GM12878 (cell line): Measurements from ENCODE around the gene EXOC3L1. TPM values are rescaled to one million over a fixed set of nuclear protein-coding genes. Genes with fewer than 3 reads are reported as not detected.

ENCODE experiments used
- ATAC-seq: fragments of 200-7000 bp; cut with Tn5 transposase; 3 replicates; pipeline ENCODE4 v1.9.1; 2020; ENCODE audit warnings: mild to moderate bottlenecking, moderate library complexity
- BruUV-seq: library from RNA; stranded (reverse); fragments of 400-500 nt; replicated peaks from 2 replicates; lab custom pipeline; 2021; lab: Mats Ljungman, UMichigan
- CTCF ChIA-PET: fragments of 300-600 bp; sonication (Branson Sonifier 250); formaldehyde crosslinking; extraction: SDS; loops from one replicate; lab custom pipeline; 2021; ENCODE audit warnings: inconsistent platforms; lab: Yijun Ruan, JAX
- POLR2A ChIA-PET: fragments of 350-600 bp; formaldehyde crosslinking; extraction: SDS; loops from one replicate; lab custom pipeline; 2021; ENCODE audit warnings: inconsistent platforms; lab: Charles Lee
- RAD21 ChIA-PET: fragments of 300-600 bp; sonication (Branson Sonifier 250); formaldehyde crosslinking; loops from one replicate; lab custom pipeline; 2023; ENCODE audit warnings: antibody characterized with exemption; ENCODE audit not compliant: unreplicated experiment; lab: Charles Lee
- SMC1A ChIA-PET: fragments of 300-600 bp; sonication (Branson Sonifier 250); formaldehyde crosslinking; loops from one replicate; lab custom pipeline; 2023; ENCODE audit not compliant: unreplicated experiment, uncharacterized antibody; lab: Charles Lee
- DNase-seq: peaks from one replicate; pipeline ENCODE4 v3.0.0-alpha.2; 2011; ENCODE audit warnings: low read depth, low spot score
- FAIRE-seq: peaks from 3 replicates; lab custom pipeline; 2011; peaks lifted over from hg19 to GRCh38; lab: Jason Lieb, UNC
- H2AFZ ChIP-seq: 2 replicates; pipeline ENCODE4 v1.6.0; 2011; ENCODE audit warnings: low read depth, low read length, control low read depth; ENCODE audit not compliant: control insufficient read depth
- H3K27ac ChIP-seq: 2 replicates; pipeline ENCODE4 v1.5.1; 2011; ENCODE audit warnings: control low read depth; ENCODE audit not compliant: control insufficient read depth, insufficient read depth
- H3K27me3 ChIP-seq, 2 experiments: replicated peaks in 1 of 2; 2 replicates each; pipeline versions ENCODE4 v1.6.0 to v1.6.1; 2011; ENCODE audit warnings: low read length in 1 of 2; ENCODE audit not compliant: control insufficient read depth in 2 of 2, insufficient read depth in 2 of 2
- H3K36me3 ChIP-seq, 2 experiments: 2 replicates each; pipeline ENCODE4 v1.5.1; 2011; ENCODE audit warnings: low read length in 1 of 2; ENCODE audit not compliant: control insufficient read depth in 2 of 2, insufficient read depth in 2 of 2
- H3K4me1 ChIP-seq: 2 replicates; pipeline ENCODE4 v1.6.1; 2011; ENCODE audit warnings: mild to moderate bottlenecking, low read length, moderate library complexity, mixed read lengths; ENCODE audit not compliant: control insufficient read depth, insufficient read depth
- H3K4me2 ChIP-seq: 2 replicates; pipeline ENCODE4 v1.6.0; 2011; ENCODE audit warnings: control low read depth; ENCODE audit not compliant: control insufficient read depth, insufficient read depth
- H3K4me3 ChIP-seq: fragments of 200-600 bp; sonication (generic); 2 replicates; pipeline ENCODE4 v1.5.1; 2016
- H3K79me2 ChIP-seq: 2 replicates; pipeline ENCODE4 v1.6.0; 2011; ENCODE audit warnings: low read length; ENCODE audit not compliant: control insufficient read depth, insufficient read depth
- H3K9ac ChIP-seq: 2 replicates; pipeline ENCODE4 v1.8.0; 2011; ENCODE audit warnings: low read length, control low read depth, mixed read lengths; ENCODE audit not compliant: control insufficient read depth, insufficient read depth
- H3K9me3 ChIP-seq: replicated peaks from 3 replicates; pipeline ENCODE4 v1.5.1; 2011; ENCODE audit warnings: mild to moderate bottlenecking, low read length; ENCODE audit not compliant: control insufficient read depth, insufficient read depth
- H4K20me1 ChIP-seq: 2 replicates; pipeline ENCODE4 v1.6.0; 2011; ENCODE audit not compliant: control insufficient read depth, insufficient read depth
- ATF7 ChIP-seq: fragments of 450-650 bp; IDR thresholded peaks from 2 replicates; pipeline ENCODE4 v1.6.1; 2016; ENCODE audit warnings: low read depth, mild to moderate bottlenecking
- BHLHE40 ChIP-seq, 2 experiments: fragments of 450-650 bp in 1 of 2; IDR thresholded peaks; 2 replicates each; pipeline ENCODE4 v1.6.1; 2011 to 2017; ENCODE audit warnings: low read depth in 2 of 2, borderline replicate concordance in 1 of 2, improper control_type of control experiment in 1 of 2, low read length in 1 of 2, mild to moderate bottlenecking in 1 of 2
- BRCA1 ChIP-seq: IDR thresholded peaks from 2 replicates; pipeline ENCODE4 v1.6.1; 2011; ENCODE audit warnings: low read depth, low read length, improper control_type of control experiment
- CREB1 ChIP-seq: IDR thresholded peaks from 2 replicates; pipeline ENCODE4 v1.6.1; 2012; ENCODE audit warnings: low read depth, mild to moderate bottlenecking, inconsistent platforms
- EGR1 ChIP-seq, 2 experiments: IDR thresholded peaks; 1 replicate in 1 of 2; 2 replicates in 1 of 2; pipeline ENCODE4 v1.6.1; 2011 to 2012; ENCODE audit warnings: low read depth in 2 of 2, low read length in 2 of 2, borderline replicate concordance in 1 of 2, mild to moderate bottlenecking in 1 of 2, moderate library complexity in 1 of 2
- MXI1 ChIP-seq: fragments of 150-350 bp; IDR thresholded peaks from 2 replicates; pipeline ENCODE4 v1.6.1; 2011; ENCODE audit warnings: low read depth, mild to moderate bottlenecking, inconsistent platforms, low read length, improper control_type of control experiment
- NBN ChIP-seq: fragments of 450-650 bp; IDR thresholded peaks from 2 replicates; pipeline ENCODE4 v1.6.1; 2016
- NR2F1 ChIP-seq: fragments of 450-650 bp; conservative IDR thresholded peaks from 2 replicates; pipeline ENCODE4 v1.6.1; 2017; ENCODE audit warnings: mild to moderate bottlenecking
- RCOR1 ChIP-seq: conservative IDR thresholded peaks from 2 replicates; pipeline ENCODE4 v1.6.1; 2012; ENCODE audit warnings: low read depth, low read length, improper control_type of control experiment
- TCF12 ChIP-seq: IDR thresholded peaks from 2 replicates; pipeline ENCODE4 v1.6.1; 2011; ENCODE audit warnings: low read depth, mild to moderate bottlenecking, low read length
- YBX1 ChIP-seq: fragments of 450-650 bp; IDR thresholded peaks from 2 replicates; pipeline ENCODE4 v1.6.1; 2016; ENCODE audit warnings: antibody characterized with exemption
- ZNF207 ChIP-seq: fragments of 450-650 bp; IDR thresholded peaks from 2 replicates; pipeline ENCODE4 v1.6.1; 2014; ENCODE audit warnings: antibody characterized with exemption, mild to moderate bottlenecking, borderline replicate concordance
- ZNF217 ChIP-seq: fragments of 450-650 bp; IDR thresholded peaks from 2 replicates; pipeline ENCODE4 v1.6.1; 2017; ENCODE audit warnings: antibody characterized with exemption, mild to moderate bottlenecking
- WGBS: methylation state at CpG from one replicate; pipeline ENCODE4 v1.1.6; 2016; ENCODE audit warnings: low lambda C conversion rate; ENCODE audit not compliant: insufficient replicate concordance, insufficient coverage; ENCODE audit errors: missing lambda C conversion rate; 5-methylcytosine and 5-hydroxymethylcytosine counted together
- in situ Hi-C: fragments of 300-500 bp; cut with MboI; formaldehyde crosslinking; loops from 9 replicates; pipeline ENCODE4 v1.14.3; 2018; ENCODE audit warnings: mixed read lengths
- intact Hi-C: fragments of 100-400 bp; cut with micrococcal nuclease; formaldehyde crosslinking; loops from one replicate; pipeline ENCODE4 v1.14.2; 2022; ENCODE audit not compliant: unreplicated experiment
- polyA plus RNA-seq, 11 experiments: library from polyadenylated mRNA; depleted of rRNA in 4 of 11; unstranded in 6 of 11; stranded (reverse) in 5 of 11; fragments of >200 nt; fragmentation: Nextera tagmentation in 4 of 11; fragmentation: Illumina TruSeq in 1 of 11; extraction: Ambion mirVana in 4 of 11; extraction: Trizol in 1 of 11; gene quantifications; 1 replicate in 1 of 11; 2 replicates in 10 of 11; pipeline versions ENCODE4 v1.2.1 to v1.2.3, GENCODE V29; 2011 to 2016; ENCODE audit warnings: inconsistent platforms in 2 of 11, missing spikeins in 2 of 11, low read depth in 1 of 11
- total RNA-seq, 4 experiments: library from RNA; depleted of rRNA in 3 of 4; stranded (reverse); fragments of >200 nt in 3 of 4; fragmentation: Illumina TruSeq in 1 of 4; extraction: Trizol in 1 of 4; gene quantifications; 2 replicates each; pipeline versions ENCODE4 v1.2.1 to v1.2.3, GENCODE V29; 2013 to 2021
- TF ChIP-seq, protein P1 (sequence below): fragments of 450-650 bp; IDR thresholded peaks from 2 replicates; pipeline ENCODE4 v1.6.1; 2016; ENCODE audit warnings: mild to moderate bottlenecking
- TF ChIP-seq, protein P2 (sequence below): IDR thresholded peaks from 2 replicates; pipeline ENCODE4 v1.6.1; 2012; ENCODE audit warnings: low read depth, low read length, improper control_type of control experiment
- TF ChIP-seq, protein P3 (sequence below): fragments of 450-650 bp; conservative IDR thresholded peaks from 2 replicates; pipeline ENCODE4 v1.6.1; 2017; ENCODE audit warnings: mild to moderate bottlenecking, moderate library complexity
- TF ChIP-seq, protein P4 (sequence below): IDR thresholded peaks from 2 replicates; pipeline ENCODE4 v1.6.1; 2012; ENCODE audit warnings: low read depth, low read length, improper control_type of control experiment

Gene EXOC3L1
- total and polyA plus RNA-seq, 10 of the 15 experiments (the other 5 are each of a cell fraction or from before 2014, with no cell fraction given): 0.07 to 0.42 TPM; not detected in 8

DNA sequence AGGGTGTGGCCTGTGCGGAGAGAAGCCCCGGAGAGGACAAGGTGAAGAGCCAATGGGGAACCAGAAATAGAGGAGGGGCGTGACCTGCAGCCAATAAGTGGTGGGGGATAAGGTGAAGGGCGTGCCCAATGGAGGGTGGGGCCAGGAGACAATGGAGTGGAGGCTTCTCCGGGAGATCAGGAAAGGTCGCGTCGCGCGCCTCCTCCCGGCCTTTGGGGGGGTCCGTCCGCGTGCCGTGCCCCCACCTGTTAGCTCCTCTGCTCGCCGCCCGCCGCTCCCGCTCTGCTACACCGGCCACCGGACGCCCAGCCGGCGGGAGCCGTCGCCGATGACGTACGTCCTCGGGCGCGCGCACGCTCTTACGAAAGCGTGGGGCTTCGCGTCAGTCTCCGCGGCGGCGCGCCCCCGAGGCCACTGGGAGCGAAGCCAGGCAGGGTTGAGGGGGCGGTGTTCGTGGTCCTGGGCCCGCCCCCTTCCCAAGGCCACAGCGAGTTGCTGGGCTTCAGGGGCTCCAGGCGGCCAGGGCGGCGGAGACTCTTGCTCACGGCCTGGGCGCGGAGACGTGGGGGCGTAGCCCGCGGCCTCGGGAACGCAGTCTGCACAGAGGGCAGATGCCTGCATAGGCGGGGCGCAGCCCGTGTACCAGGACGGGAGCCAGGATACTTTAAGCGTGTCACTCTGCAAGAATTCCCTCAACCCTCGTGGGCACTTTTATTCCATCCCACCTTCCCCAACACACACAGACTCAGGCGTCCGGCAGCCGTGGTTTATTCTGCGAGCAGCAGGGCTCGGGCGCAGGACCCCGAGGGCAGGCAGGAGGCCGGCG is 6.1 kb downstream of the EXOC3L1 start, which contains the start of gene MATCAP1:
Gene MATCAP1, minus strand, starts transcription at position 337 of the 826 bp plus-strand sequence. CDS start 3,353 bp downstream, outside the sequence.
- Histone ChIP-seq H4K20me1 (no peaks in the 10 kb centered on the region; the same call in 1 of the 2 replicates), H3K4me2 (peak within 1 kb of the TSS; percentile 99), H3K9me3 (no peaks in the 10 kb centered on the region), H2AFZ (peak within 1 kb of the TSS; percentile 97), H3K4me3 (peak within 1 kb of the TSS; percentile 76), H3K9ac (peak within 1 kb of the TSS; percentile 74), H3K4me1 (peaks cover 4% of the 10 kb centered on the region), H3K36me3 (no peaks in the 10 kb centered on the region), H3K27ac (peak within 1 kb of the TSS; percentile 84), H3K79me2 (peaks cover 5% of the 10 kb centered on the region), H3K27me3 (peaks cover 0 to 3% of the 10 kb centered on the region in 2 experiments; a peak in 2 of 4 replicates)
- SMC1A ChIA-PET: interaction anchor here (0.8 to 1.7 kb wide), 4 partner anchors 33 to 227 kb away, joined by 3 to 7 read pairs (median 4); partner anchors contain the start of gene B3GNT9
- WGBS: under 1% methylated on average over 77 of the region's 77 CpGs
- intact Hi-C loops: loop anchor here (2.0 kb wide), 2 partner anchors 63 to 167 kb away; partner anchors contain the start of gene FHOD1
- no TSS peak for BruUV-seq
- CTCF ChIA-PET: interaction anchor here (0.6 to 3.2 kb wide), 14 partner anchors 10 to 208 kb away, joined by 3 to 34 read pairs (median 8); partner anchors contain the start of genes B3GNT9, CBFB, FBXL8 and NOL3
- DNase-seq (peak; percentile 91), ATAC-seq (peak; percentile 96), FAIRE-seq (peak; percentile 100)
- in situ Hi-C loops: no loop called here
- POLR2A ChIA-PET: interaction anchor here (0.5 to 1.4 kb wide), 3 partner anchors 21 to 90 kb away, joined by 3 to 4 read pairs (median 4); partner anchors contain the start of gene FHOD1
- RAD21 ChIA-PET: interaction anchor here (1.5 to 2.3 kb wide), 4 partner anchors 29 to 250 kb away, joined by 3 to 9 read pairs (median 6); no protein-coding TSS in a partner anchor
- no peak; the same call in 1 of the 2 replicates for TF ChIP-seq BRCA1
- TF ChIP-seq EGR1 (IDR thresholded peaks at IDR 0.05; ENCODE audit: borderline replicate concordance in 1 of 2, low read depth in 2 of 2, low read length in 2 of 2): peak; percentile 75 to 84
- TF ChIP-seq, protein P1, sequence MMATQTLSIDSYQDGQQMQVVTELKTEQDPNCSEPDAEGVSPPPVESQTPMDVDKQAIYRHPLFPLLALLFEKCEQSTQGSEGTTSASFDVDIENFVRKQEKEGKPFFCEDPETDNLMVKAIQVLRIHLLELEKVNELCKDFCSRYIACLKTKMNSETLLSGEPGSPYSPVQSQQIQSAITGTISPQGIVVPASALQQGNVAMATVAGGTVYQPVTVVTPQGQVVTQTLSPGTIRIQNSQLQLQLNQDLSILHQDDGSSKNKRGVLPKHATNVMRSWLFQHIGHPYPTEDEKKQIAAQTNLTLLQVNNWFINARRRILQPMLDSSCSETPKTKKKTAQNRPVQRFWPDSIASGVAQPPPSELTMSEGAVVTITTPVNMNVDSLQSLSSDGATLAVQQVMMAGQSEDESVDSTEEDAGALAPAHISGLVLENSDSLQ: peak; percentile 99
- TF ChIP-seq NBN: 0 out of 2 replicates have a peak, but pooled peaks have one; percentile 60
- TF ChIP-seq, protein P2, sequence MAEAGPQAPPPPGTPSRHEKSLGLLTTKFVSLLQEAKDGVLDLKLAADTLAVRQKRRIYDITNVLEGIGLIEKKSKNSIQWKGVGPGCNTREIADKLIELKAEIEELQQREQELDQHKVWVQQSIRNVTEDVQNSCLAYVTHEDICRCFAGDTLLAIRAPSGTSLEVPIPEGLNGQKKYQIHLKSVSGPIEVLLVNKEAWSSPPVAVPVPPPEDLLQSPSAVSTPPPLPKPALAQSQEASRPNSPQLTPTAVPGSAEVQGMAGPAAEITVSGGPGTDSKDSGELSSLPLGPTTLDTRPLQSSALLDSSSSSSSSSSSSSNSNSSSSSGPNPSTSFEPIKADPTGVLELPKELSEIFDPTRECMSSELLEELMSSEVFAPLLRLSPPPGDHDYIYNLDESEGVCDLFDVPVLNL: 0 out of 2 replicates have a peak, but pooled peaks have one; percentile 42
- TF ChIP-seq, protein P3, sequence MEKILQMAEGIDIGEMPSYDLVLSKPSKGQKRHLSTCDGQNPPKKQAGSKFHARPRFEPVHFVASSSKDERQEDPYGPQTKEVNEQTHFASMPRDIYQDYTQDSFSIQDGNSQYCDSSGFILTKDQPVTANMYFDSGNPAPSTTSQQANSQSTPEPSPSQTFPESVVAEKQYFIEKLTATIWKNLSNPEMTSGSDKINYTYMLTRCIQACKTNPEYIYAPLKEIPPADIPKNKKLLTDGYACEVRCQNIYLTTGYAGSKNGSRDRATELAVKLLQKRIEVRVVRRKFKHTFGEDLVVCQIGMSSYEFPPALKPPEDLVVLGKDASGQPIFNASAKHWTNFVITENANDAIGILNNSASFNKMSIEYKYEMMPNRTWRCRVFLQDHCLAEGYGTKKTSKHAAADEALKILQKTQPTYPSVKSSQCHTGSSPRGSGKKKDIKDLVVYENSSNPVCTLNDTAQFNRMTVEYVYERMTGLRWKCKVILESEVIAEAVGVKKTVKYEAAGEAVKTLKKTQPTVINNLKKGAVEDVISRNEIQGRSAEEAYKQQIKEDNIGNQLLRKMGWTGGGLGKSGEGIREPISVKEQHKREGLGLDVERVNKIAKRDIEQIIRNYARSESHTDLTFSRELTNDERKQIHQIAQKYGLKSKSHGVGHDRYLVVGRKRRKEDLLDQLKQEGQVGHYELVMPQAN: 0 out of 2 replicates have a peak, but pooled peaks have one; percentile 65
- peak; percentile 39; the same call in 1 of the 2 replicates for TF ChIP-seq MXI1
- TF ChIP-seq ATF7: peak; percentile 56; the same call in 1 of the 2 replicates
- TF ChIP-seq YBX1: no peak
- peak; percentile 79 for TF ChIP-seq NR2F1
- TF ChIP-seq ZNF207: 0 out of 2 replicates have a peak, but pooled peaks have one; percentile 62
- TF ChIP-seq CREB1: peak; percentile 96
- TF ChIP-seq, protein P4, sequence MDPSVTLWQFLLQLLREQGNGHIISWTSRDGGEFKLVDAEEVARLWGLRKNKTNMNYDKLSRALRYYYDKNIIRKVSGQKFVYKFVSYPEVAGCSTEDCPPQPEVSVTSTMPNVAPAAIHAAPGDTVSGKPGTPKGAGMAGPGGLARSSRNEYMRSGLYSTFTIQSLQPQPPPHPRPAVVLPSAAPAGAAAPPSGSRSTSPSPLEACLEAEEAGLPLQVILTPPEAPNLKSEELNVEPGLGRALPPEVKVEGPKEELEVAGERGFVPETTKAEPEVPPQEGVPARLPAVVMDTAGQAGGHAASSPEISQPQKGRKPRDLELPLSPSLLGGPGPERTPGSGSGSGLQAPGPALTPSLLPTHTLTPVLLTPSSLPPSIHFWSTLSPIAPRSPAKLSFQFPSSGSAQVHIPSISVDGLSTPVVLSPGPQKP: no peak
- TF ChIP-seq RCOR1: no peak
- TF ChIP-seq TCF12: no peak
- no peak for TF ChIP-seq ZNF217
- peak in 1 of 2 experiments; percentile 48; a peak in 2 of 4 replicates for TF ChIP-seq BHLHE40 (IDR thresholded peaks at IDR 0.05; ENCODE audit: borderline replicate concordance in 1 of 2, low read depth in 2 of 2, low read length in 1 of 2)
